GM12873 (cell line): ENCODE measurements around the gene TSPAN33.

Experiments used
- CTCF ChIP-seq: IDR thresholded peaks from 2 replicates; pipeline ENCODE4 v1.5.1; 2012; ENCODE audit warnings: low read depth, mild to moderate bottlenecking, moderate library complexity, low read length, control low read depth; ENCODE audit not compliant: insufficient read depth; ENCODE audit errors: missing control alignments

The TSPAN33 gene

DNA sequence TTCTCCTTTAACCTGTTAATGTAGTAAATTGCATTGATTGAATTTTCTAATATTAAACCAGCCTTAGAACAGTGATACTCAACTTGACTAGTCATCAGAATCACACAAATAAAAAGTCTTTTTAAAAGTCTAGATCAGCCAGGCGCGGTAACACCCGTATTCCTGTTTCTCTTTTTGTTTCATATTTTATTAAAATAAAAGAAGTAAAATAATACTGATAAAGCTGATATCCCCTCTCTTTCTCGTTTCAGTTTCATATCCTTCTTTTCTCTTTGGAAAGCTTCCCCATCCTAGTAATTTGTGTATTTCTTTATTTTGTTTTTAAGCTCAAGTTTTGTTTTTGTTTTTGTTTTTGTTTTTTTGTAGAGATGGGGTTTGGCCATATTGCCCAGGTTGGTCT lies 53.3 kb downstream of the TSPAN33 start:
- TF ChIP-seq CTCF = no peak

- no peak for TF ChIP-seq CTCF
Observed at GRCh38 chr7:129199406-129199805, 54.9 kb downstream of the TSPAN33 start.

DNA sequence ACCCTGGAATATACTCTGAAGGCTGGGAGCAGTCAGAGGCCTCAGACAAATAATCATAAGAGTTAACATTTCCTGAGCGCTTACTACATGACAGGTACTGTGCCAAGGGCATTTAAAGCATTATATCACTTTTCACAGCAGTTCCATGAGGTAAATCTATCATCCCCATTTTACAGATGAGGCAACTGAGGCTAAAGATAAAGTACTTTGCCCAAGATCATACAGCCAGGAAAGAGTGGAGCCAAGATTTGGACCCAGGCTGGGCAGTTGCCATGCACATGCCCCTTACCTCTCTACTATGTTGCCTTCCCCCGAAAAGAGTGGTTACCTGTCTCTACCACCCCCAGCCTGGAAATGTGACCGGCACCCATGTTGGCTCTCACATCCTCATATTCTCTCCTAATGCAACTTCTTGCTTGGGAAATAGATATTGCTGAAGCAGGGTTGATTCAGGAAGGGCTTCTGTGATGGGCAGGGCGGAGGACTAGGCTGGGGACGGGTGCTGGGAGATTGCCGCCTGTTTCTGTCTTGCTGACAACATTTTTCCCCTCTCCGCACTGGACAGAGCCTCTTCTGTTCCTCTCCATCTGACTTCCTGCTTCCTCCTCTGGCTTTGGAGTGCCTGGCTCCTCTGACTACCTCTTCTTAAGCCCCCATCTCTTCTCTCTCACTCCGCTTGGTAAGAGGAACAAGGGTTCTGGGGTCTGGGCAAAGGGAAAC lies 57.7 kb downstream of the TSPAN33 start:
- TF ChIP-seq CTCF = no peak

GRCh38 chr7:129203050-129203741 lies 58.7 kb downstream of the TSPAN33 start:
- TF ChIP-seq CTCF = no peak

DNA sequence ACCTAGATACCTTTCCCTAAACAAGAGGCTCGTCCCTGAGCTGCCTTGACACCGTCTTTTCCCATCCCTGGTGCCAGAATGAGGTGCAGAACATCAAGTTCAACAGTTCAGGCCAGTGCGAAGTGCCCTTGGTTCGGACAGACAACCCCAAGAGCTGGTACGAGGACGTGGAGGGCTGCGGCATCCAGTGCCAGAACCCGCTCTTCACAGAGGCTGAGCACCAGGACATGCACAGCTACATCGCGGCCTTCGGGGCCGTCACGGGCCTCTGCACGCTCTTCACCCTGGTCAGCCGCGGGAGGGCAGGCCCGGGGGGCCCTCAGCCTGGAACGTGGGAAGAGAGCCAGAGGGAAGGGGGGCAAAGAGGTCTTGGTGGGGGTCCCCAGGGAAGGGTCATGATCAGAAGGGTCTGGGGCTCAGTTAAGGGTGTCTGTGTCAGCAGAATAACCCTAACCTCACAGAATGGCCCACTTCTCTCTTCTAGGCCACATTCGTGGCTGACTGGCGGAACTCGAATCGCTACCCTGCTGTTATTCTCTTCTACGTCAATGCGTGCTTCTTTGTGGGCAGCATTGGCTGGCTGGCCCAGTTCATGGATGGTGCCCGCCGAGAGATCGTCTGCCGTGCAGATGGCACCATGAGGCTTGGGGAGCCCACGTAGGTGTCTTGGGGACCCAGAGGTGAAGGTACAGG lies 60.8 kb downstream of the TSPAN33 start:
- TF ChIP-seq CTCF = no peak

DNA sequence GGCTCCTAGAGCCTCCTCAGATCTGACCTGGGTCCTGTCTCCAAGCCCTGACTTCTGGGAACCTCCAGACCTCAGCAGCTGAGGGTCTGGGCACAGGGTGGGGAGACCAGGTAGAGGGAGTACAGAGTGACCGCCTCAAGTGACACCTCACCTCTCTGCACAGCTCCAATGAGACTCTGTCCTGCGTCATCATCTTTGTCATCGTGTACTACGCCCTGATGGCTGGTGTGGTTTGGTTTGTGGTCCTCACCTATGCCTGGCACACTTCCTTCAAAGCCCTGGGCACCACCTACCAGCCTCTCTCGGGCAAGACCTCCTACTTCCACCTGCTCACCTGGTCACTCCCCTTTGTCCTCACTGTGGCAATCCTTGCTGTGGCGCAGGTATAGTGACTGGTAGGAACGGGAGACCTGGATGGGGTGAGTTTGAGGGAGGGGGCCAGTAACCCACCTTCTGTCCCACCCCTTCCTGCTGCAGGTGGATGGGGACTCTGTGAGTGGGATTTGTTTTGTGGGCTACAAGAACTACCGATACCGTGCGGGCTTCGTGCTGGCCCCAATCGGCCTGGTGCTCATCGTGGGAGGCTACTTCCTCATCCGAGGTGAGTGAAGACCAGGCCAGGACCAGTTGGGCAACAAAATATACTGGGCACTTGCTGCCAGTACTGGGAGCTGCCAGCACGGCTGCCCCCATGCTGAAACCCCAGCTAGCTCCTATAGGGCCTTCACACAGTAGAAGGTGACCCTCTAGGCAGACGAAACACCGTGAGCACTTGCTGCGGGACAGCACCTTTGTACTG lies 61.7 kb downstream of the TSPAN33 start:
- TF ChIP-seq CTCF = no peak
